Stimulated activated naive CD8-positive, alpha-beta T cell treated with anti-CD3 and anti-CD28 coated beads, Interleukin-15, Interleukin-2, amounts not matched to agents 100 ng/mL and 50 ng/mL, for 24 hours (primary cell): ENCODE results near the gene MACROH2A1.

Experiments
- H3K27ac Mint-ChIP-seq: one replicate; pipeline ENCODE4 v1.8.0; 2021; ENCODE audit warnings: mild to moderate bottlenecking, mixed read lengths
- H3K27me3 Mint-ChIP-seq: one replicate; pipeline ENCODE4 v1.8.0; 2021; ENCODE audit warnings: mixed read lengths
- H3K36me3 Mint-ChIP-seq: one replicate; pipeline ENCODE4 v1.8.0; 2021; ENCODE audit warnings: low read depth, mixed read lengths
- H3K4me1 Mint-ChIP-seq: one replicate; pipeline ENCODE4 v1.8.0; 2021; ENCODE audit warnings: low read depth, mixed read lengths
- H3K4me3 Mint-ChIP-seq: one replicate; pipeline ENCODE4 v1.8.0; 2021; ENCODE audit warnings: mild to moderate bottlenecking, mixed read lengths
- H3K9me3 Mint-ChIP-seq: one replicate; pipeline ENCODE4 v1.8.0; 2021; ENCODE audit warnings: mixed read lengths

MACROH2A1 gene

GRCh38 chr5:135426102-135427082, 27.4 kb upstream of the MACROH2A1 start:
- peaks cover 4% of the 10 kb centered on the region for H3K4me1 Mint-ChIP-seq
- no peaks in the 10 kb centered on the region for H3K9me3 Mint-ChIP-seq
- no peak overlapping the region for H3K27ac Mint-ChIP-seq
- H3K4me3 Mint-ChIP-seq, result no peak overlapping the region
- no peaks in the 10 kb centered on the region for H3K36me3 Mint-ChIP-seq
- peaks cover 20% of the 10 kb centered on the region for H3K27me3 Mint-ChIP-seq

- Mint-ChIP-seq H3K36me3 (no peaks in the 10 kb centered on the region), H3K4me3 (no peak overlapping the region), H3K4me1 (peaks cover 4% of the 10 kb centered on the region), H3K9me3 (no peaks in the 10 kb centered on the region), H3K27ac (no peak overlapping the region), H3K27me3 (peaks cover 27% of the 10 kb centered on the region)
Measured at GRCh38 chr5:135425641-135426040, 26.6 kb upstream of the MACROH2A1 start.

- peaks cover 4% of the 10 kb centered on the region for H3K4me1 Mint-ChIP-seq
- no peaks in the 10 kb centered on the region for H3K36me3 Mint-ChIP-seq
- no peak overlapping the region for H3K4me3 Mint-ChIP-seq
- peaks cover 42% of the 10 kb centered on the region for H3K27me3 Mint-ChIP-seq
- peaks cover 8% of the 10 kb centered on the region for H3K9me3 Mint-ChIP-seq
- H3K27ac Mint-ChIP-seq, result no peak overlapping the region
Measured at GRCh38 chr5:135423846-135424168, 24.8 kb upstream of the MACROH2A1 start.

- no peak overlapping the region for H3K27ac Mint-ChIP-seq
- H3K27me3 Mint-ChIP-seq, result peaks cover 47% of the 10 kb centered on the region
- H3K4me1 Mint-ChIP-seq, result peaks cover 4% of the 10 kb centered on the region
- no peak overlapping the region for H3K4me3 Mint-ChIP-seq
- H3K9me3 Mint-ChIP-seq, result peaks cover 8% of the 10 kb centered on the region
- H3K36me3 Mint-ChIP-seq, result no peaks in the 10 kb centered on the region
Measured at GRCh38 chr5:135423146-135423845, 24.3 kb upstream of the MACROH2A1 start.

- H3K36me3 Mint-ChIP-seq, result no peaks in the 10 kb centered on the region
- peaks cover 4% of the 10 kb centered on the region for H3K4me1 Mint-ChIP-seq
- H3K27me3 Mint-ChIP-seq, result peaks cover 55% of the 10 kb centered on the region
- no peak overlapping the region for H3K4me3 Mint-ChIP-seq
- H3K9me3 Mint-ChIP-seq, result peaks cover 8% of the 10 kb centered on the region
- H3K27ac Mint-ChIP-seq, result no peak overlapping the region
Measured at GRCh38 chr5:135422419-135422818, 23.4 kb upstream of the MACROH2A1 start.

GRCh38 chr5:135417083-135417482, 18.1 kb upstream of the MACROH2A1 start:
- Mint-ChIP-seq H3K36me3 (no peaks in the 10 kb centered on the region), H3K27me3 (peaks cover 46% of the 10 kb centered on the region), H3K4me1 (no peaks in the 10 kb centered on the region), H3K4me3 (no peak overlapping the region), H3K9me3 (peaks cover 8% of the 10 kb centered on the region), H3K27ac (no peak overlapping the region)

GRCh38 chr5:135405082-135405481, 6.1 kb upstream of the MACROH2A1 start:
- no peaks in the 10 kb centered on the region for H3K36me3 Mint-ChIP-seq

GRCh38 chr5:135402031-135402430, 3.0 kb upstream of the MACROH2A1 start:
- H3K9me3 Mint-ChIP-seq, result no peaks in the 10 kb centered on the region
- H3K27ac Mint-ChIP-seq, result no peak overlapping the region
- H3K27me3 Mint-ChIP-seq, result peaks cover 7% of the 10 kb centered on the region
- H3K4me1 Mint-ChIP-seq, result peaks cover 29% of the 10 kb centered on the region
- peaks cover 9% of the 10 kb centered on the region for H3K36me3 Mint-ChIP-seq
- no peak overlapping the region for H3K4me3 Mint-ChIP-seq

More at GRCh38 chr5:135405082-135405481, 6.1 kb upstream of the MACROH2A1 start:
- Mint-ChIP-seq H3K9me3 (no peaks in the 10 kb centered on the region), H3K27me3 (peaks cover 12% of the 10 kb centered on the region), H3K27ac (no peak overlapping the region), H3K4me1 (peaks cover 10% of the 10 kb centered on the region), H3K4me3 (no peak overlapping the region)

GRCh38 chr5:135400866-135401265, 1.8 kb upstream of the MACROH2A1 start:
- H3K27me3 Mint-ChIP-seq, result peaks cover 7% of the 10 kb centered on the region
- H3K9me3 Mint-ChIP-seq, result no peaks in the 10 kb centered on the region
- peaks cover 14% of the 10 kb centered on the region for H3K36me3 Mint-ChIP-seq
- peak overlapping the region; percentile 5 for H3K4me3 Mint-ChIP-seq
- no peak overlapping the region for H3K27ac Mint-ChIP-seq
- peaks cover 41% of the 10 kb centered on the region for H3K4me1 Mint-ChIP-seq

GRCh38 chr5:135399794-135400542, 937 bp upstream of the MACROH2A1 start:
- H3K4me3 Mint-ChIP-seq, result peak overlapping the region; percentile 88
- peak overlapping the region; percentile 92 for H3K27ac Mint-ChIP-seq
- H3K4me1 Mint-ChIP-seq, result peaks cover 50% of the 10 kb centered on the region
- peaks cover 5% of the 10 kb centered on the region for H3K27me3 Mint-ChIP-seq
- H3K36me3 Mint-ChIP-seq, result peaks cover 19% of the 10 kb centered on the region
- H3K9me3 Mint-ChIP-seq, result no peaks in the 10 kb centered on the region

GRCh38 chr5:135398160-135398854, 724 bp downstream of the MACROH2A1 start:
- Mint-ChIP-seq H3K27me3 (peaks cover 3% of the 10 kb centered on the region), H3K9me3 (no peaks in the 10 kb centered on the region)

GRCh38 chr5:135397084-135397483, 1.9 kb downstream of the MACROH2A1 start:
- H3K4me3 Mint-ChIP-seq, result peak overlapping the region; percentile 89
- H3K4me1 Mint-ChIP-seq, result peaks cover 77% of the 10 kb centered on the region
- H3K36me3 Mint-ChIP-seq, result peaks cover 38% of the 10 kb centered on the region
- H3K27me3 Mint-ChIP-seq, result peaks cover 3% of the 10 kb centered on the region
- H3K9me3 Mint-ChIP-seq, result no peaks in the 10 kb centered on the region
- peak overlapping the region; percentile 83 for H3K27ac Mint-ChIP-seq

More at GRCh38 chr5:135398160-135398854, 724 bp downstream of the MACROH2A1 start:
- Mint-ChIP-seq H3K27ac (peak overlapping the region; percentile 83), H3K36me3 (peaks cover 26% of the 10 kb centered on the region), H3K4me1 (peaks cover 65% of the 10 kb centered on the region), H3K4me3 (peak overlapping the region; percentile 89)

GRCh38 chr5:135396459-135397055, 2.5 kb downstream of the MACROH2A1 start:
- no peak overlapping the region for H3K27ac Mint-ChIP-seq
- H3K4me1 Mint-ChIP-seq, result peaks cover 83% of the 10 kb centered on the region
- peaks cover 41% of the 10 kb centered on the region for H3K36me3 Mint-ChIP-seq
- peaks cover 3% of the 10 kb centered on the region for H3K27me3 Mint-ChIP-seq
- no peaks in the 10 kb centered on the region for H3K9me3 Mint-ChIP-seq
- H3K4me3 Mint-ChIP-seq, result peak overlapping the region; percentile 89

- Mint-ChIP-seq H3K9me3 (no peaks in the 10 kb centered on the region), H3K4me3 (peak overlapping the region; percentile 1), H3K36me3 (peaks cover 41% of the 10 kb centered on the region), H3K27ac (no peak overlapping the region), H3K4me1 (peaks cover 84% of the 10 kb centered on the region), H3K27me3 (no peaks in the 10 kb centered on the region)
Measured at GRCh38 chr5:135395866-135396265, 3.2 kb downstream of the MACROH2A1 start.
